ENCODE measurements around the gene USP36. TPM values are rescaled to one million over a fixed set of nuclear protein-coding genes. Genes with fewer than 3 reads are reported as not detected.

The USP36 gene
- total and polyA plus RNA-seq, 9 of the 15 experiments (the other 6 are each of a cell fraction or from before 2014, with no cell fraction given): 6.4 to 72.8 (median 22.5) TPM

GRCh38 chr17:78781104-78781892 lies 59.3 kb downstream of the USP36 start (continued):
- 0 out of 2 replicates have a peak, but pooled peaks have one; percentile 25 for TF ChIP-seq ZBTB40 (IDR thresholded peaks at IDR 0.05)
- no peak for TF ChIP-seq ZBTB40 (CRISPR knock-in tag; IDR thresholded peaks at IDR 0.05)
- no peak for TF ChIP-seq HSF4 (CRISPR knock-in tag; IDR thresholded peaks at IDR 0.05; ENCODE audit: borderline replicate concordance)
- TF ChIP-seq PCBP2 (IDR thresholded peaks at IDR 0.05; ENCODE audit: low read depth, low read length, poor library complexity, severe bottlenecking): no peak
- no peak for TF ChIP-seq MXD1 (CRISPR knock-in tag; IDR thresholded peaks at IDR 0.05; ENCODE audit: borderline replicate concordance, poor library complexity, severe bottlenecking)
- TF ChIP-seq C11orf30 (IDR thresholded peaks at IDR 0.05; ENCODE audit: low read depth): peak; percentile 56; the same call in 1 of the 2 replicates
- TF ChIP-seq RBM17 (IDR thresholded peaks at IDR 0.05; ENCODE audit: borderline replicate concordance, low read depth, low read length): no peak
- peak in 1 of 2 experiments; percentile 7; a peak in 1 of 4 replicates for TF ChIP-seq SIN3A (IDR thresholded peaks at IDR 0.05; ENCODE audit: borderline replicate concordance in 2 of 2, control insufficient read depth in 1 of 2, low read depth in 2 of 2, low read length in 2 of 2)
- TF ChIP-seq SNRNP70 (optimal IDR thresholded peaks at IDR 0.05; ENCODE audit: low read depth, low read length): no peak
- no peak for TF ChIP-seq SRSF3 (IDR thresholded peaks at IDR 0.05; ENCODE audit: insufficient read depth, low read length)
- TF ChIP-seq PML (IDR thresholded peaks at IDR 0.05; ENCODE audit: low read length): no peak
- no peak for TF ChIP-seq ATF6 (CRISPR knock-in tag; IDR thresholded peaks at IDR 0.05)
- no peak for TF ChIP-seq HDAC2 (IDR thresholded peaks at IDR 0.05)
- TF ChIP-seq NBN (IDR thresholded peaks at IDR 0.05; ENCODE audit: low read depth): no peak
- peak; percentile 32; the same call in 1 of the 2 replicates for TF ChIP-seq GATAD2B (IDR thresholded peaks at IDR 0.05; ENCODE audit: borderline replicate concordance)

All from K562 (cell line).